ENCODE data around the gene GPRC5D.

The GPRC5D gene

DNA sequence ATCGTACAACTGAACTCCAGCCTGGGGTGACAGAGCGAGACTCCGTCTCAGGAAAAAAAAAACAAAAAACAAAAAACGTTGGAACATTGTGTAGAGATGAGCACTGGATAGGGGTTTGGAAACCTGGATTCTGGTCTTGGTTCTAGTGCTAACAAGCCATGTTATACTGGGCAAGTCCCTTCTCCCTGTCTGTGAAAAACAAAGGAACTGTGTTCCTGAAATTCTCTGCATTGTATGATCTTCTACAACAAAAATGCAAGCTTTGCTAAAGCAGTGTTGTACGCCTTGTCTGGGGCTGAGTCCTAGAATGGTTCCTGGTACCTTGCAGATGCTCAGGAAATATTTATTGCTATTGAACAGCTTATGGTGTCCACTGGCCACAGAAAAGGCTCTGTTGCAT, 13.4 kb downstream of the GPRC5D start:
- DNase-seq (ENCODE audit: low read depth in 2 of 2) = no peak

DNA sequence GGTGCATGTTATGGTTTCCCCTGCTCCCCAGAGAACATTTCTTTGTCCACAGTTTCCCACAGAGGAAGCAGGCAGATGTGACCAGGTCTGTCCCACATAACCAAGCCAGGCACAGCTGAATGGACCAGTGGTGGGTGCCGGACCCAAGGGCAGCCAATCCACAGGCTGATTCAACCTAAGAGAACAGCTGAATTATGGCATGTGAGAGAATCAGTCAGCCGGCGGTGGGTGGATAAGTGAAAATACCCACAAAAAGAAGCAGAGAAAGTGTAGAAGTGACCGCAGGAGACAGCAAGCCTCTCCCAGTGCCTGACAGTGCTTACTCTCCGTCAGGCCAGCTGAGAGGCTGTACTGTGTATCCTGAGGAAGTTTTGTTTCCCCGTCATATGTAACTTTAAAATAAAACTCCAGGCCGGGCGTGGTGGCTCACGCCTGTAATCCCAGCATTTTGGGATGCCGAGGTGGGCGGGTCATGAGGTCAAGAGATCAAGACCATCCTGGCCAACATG, 14.9 kb downstream of the GPRC5D start:
- DNase-seq (ENCODE audit: low read depth in 2 of 2) = no peak

- no peak for DNase-seq (ENCODE audit: low read depth in 2 of 2)
These were observed 17.4 kb downstream of the GPRC5D start for GRCh38 chr12:12934556-12934955.

GRCh38 chr12:12933742-12934141, 18.2 kb downstream of the GPRC5D start:
- DNase-seq (ENCODE audit: low read depth in 2 of 2) = no peak

DNA sequence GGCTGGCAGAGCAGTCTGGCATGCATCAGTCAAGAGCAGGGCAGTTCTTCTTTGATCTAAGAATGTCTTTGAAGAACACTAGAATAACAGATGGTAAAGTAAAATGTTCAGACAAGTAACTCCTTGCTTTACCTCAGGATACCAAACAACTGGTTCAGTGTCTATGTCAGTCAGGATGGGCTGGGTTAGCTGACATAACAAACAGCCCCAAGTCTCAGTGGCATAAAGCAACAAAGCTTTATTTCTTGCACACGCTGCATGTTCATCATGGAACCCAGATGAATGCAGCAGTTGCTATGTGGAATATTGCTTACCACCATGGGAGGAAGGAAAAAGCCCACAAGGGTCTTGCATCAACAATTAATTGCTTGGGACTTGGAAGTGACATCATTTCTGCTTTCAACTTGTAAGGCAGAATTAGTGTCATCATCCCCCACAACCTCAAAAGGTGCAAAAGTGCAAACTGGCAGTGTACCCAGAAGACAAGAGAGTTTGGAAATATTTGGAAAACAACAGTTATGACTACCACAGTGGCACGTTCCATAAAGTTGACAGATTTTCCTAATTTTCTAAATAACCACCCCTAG, 21.2 kb downstream of the GPRC5D start:
- no peak for DNase-seq (ENCODE audit: low read depth in 2 of 2)

- DNase-seq (ENCODE audit: low read depth in 2 of 2) = no peak
These were observed 22.3 kb downstream of the GPRC5D start for GRCh38 chr12:12929696-12930095.

GRCh38 chr12:12927211-12928079, 24.5 kb downstream of the GPRC5D start:
- no peak for DNase-seq (ENCODE audit: low read depth in 2 of 2)

GRCh38 chr12:12926571-12927071, 25.3 kb downstream of the GPRC5D start:
- no peak for DNase-seq (ENCODE audit: low read depth in 2 of 2)

- DNase-seq (ENCODE audit: low read depth in 2 of 2) = no peak
These were observed 26.6 kb downstream of the GPRC5D start for GRCh38 chr12:12925388-12925787.

- no peak for DNase-seq (ENCODE audit: low read depth in 2 of 2)
These were observed 27.8 kb downstream of the GPRC5D start for GRCh38 chr12:12924169-12924568.

- no peak for DNase-seq (ENCODE audit: low read depth in 2 of 2)
These were observed 29.0 kb downstream of the GPRC5D start for GRCh38 chr12:12922978-12923377.

DNA sequence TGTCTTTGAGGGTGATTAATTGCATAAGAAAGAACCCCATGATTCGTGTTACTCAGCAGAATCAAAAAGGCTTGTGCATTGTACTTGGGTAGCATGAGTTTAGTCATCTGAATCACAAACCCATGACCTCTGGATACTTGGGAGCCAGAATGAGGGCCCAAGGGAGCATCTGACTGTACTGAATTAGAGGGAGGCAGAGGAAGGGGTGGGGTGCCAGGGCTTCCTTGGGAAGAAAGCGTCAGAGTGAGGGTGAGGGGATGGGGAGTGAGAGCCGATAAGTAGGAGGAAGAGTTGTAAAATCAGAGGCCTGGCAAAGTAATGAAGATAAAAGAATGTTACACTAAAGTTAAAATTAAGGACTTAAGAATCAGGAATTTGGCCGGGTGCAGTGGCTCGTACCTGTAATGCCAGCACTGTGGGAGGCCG, 29.8 kb downstream of the GPRC5D start:
- no peak for DNase-seq (ENCODE audit: low read depth in 2 of 2)

GRCh38 chr12:12919666-12920435, 32.1 kb downstream of the GPRC5D start:
- no peak for DNase-seq (ENCODE audit: low read depth in 2 of 2)

GRCh38 chr12:12918781-12919389, 33.1 kb downstream of the GPRC5D start:
- DNase-seq (ENCODE audit: low read depth in 2 of 2) = no peak

DNA sequence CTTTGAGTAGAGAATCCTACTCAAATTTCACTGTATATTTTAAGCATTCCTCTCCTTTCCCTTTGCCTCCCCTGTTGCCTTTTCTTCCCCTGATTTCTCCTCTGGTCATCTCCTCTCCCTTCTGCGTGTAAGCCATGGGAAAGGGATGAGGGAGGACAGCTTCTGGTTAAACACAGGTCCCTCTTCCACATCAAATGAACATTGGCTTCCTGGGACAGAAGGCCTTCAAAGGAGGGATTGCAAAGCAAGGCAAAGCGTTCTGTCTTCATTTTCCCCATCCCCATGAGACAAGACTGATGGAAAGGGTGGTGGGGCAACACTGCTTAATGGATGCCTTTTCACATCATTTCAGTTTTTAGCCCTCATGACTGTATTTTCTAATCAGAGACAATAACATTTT, 34.5 kb downstream of the GPRC5D start:
- DNase-seq (ENCODE audit: low read depth in 2 of 2) = no peak

DNA sequence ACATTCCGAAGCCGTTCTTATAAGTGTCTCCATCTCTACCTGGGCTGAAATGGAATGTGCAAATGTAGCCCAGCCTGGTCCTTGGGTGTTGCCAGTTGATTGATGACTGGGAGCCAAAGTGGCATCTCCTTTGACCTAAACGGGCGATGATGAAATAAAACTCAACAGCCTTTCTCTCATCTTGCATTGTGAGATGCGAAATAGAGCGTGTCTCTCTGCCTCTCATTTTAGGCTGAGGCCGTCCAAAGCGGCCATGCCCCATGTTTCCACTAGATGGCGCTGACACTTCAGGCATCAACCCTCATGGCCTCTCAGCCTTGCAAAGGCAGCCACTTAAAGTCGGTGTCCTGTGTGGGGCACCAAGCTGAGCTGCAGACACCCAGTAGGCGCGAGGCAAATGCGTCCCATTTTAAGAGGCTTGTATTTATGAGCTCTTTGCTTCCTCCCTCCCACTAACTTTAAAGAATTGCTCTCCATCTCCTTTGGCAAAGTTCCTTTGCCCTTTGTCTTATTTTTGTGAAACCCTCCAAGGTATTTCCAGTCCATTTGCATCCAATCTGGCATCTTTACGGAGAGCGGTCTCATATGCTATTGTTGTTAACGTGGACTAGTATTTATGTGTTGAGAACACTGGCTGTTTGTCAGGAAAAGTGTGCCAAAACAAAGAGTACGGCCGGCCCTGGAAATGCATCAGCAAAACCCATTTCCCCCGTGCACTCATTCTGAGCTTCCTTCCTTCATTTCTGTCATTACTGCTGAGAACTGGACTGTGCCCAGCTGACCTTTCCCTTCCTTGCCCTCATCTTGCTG, 35.6 kb downstream of the GPRC5D start:
- no peak for DNase-seq (ENCODE audit: low read depth in 2 of 2)

- no peak for DNase-seq (ENCODE audit: low read depth in 2 of 2)
These were observed 36.3 kb downstream of the GPRC5D start for GRCh38 chr12:12915656-12916055.

DNA sequence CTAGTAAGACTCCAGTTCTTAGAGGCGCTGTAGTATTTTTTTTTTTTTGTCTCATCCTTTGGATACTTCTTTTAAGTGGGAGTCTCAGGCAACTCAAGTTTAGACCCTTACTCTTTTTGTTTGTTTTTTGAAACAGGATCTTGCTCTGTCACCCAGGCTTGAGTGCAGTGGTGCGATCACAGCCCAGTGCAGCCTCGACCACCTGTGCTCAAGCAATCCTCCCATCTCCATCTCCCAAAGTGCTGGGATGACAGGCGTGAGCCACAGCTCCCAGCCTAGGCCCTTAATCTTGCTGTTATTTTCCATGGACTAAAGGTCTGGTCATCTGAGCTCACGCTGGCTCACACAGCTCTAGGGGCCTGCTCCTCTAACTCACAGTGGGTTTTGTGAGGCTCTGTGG, 39.3 kb downstream of the GPRC5D start:
- no peak for DNase-seq (ENCODE audit: low read depth in 2 of 2)

DNA sequence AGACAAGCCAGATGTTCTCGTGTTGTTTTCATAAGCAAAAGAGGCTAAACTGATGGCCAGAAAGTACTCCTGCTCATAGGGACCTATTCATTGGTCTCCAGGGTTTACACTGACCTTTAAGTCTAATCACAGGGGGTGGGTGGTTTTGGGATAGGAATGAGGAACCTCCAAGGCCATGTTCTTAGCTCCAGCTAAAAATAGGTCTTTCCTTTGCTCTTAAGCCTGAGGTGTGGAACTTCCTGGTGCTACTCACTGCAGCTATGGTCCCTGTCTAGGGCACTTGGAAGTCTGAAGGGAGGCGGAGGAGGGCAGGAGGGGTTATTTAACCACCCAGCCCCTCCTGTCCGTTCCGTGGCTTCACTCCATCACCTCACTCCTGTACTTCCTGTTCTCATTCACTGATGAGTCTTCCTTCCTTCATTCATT, 42.0 kb downstream of the GPRC5D start:
- DNase-seq (ENCODE audit: low read depth in 2 of 2) = no peak

GRCh38 chr12:12909228-12909994, 42.6 kb downstream of the GPRC5D start:
- DNase-seq (ENCODE audit: low read depth in 2 of 2) = no peak

Data from fibroblast of skin of left biceps (primary cell).